Hematopoietic multipotent progenitor cell treated with erythropoietin and hydrocortisone succinate and interleukin-3 and kit ligand, for 17 days (in vitro differentiated cells): ENCODE results near the gene KMT2B.
"Not testable (repeated sequence)": the region's sequence is repeated elsewhere in the genome, so short reads cannot be mapped to it uniquely, and the experiment has no call there.

Experiments used
- DNase-seq: peaks from one replicate; pipeline ENCODE4 v3.0.0-alpha.2; 2015; ENCODE audit warnings: low spot score

The KMT2B gene, protein sequence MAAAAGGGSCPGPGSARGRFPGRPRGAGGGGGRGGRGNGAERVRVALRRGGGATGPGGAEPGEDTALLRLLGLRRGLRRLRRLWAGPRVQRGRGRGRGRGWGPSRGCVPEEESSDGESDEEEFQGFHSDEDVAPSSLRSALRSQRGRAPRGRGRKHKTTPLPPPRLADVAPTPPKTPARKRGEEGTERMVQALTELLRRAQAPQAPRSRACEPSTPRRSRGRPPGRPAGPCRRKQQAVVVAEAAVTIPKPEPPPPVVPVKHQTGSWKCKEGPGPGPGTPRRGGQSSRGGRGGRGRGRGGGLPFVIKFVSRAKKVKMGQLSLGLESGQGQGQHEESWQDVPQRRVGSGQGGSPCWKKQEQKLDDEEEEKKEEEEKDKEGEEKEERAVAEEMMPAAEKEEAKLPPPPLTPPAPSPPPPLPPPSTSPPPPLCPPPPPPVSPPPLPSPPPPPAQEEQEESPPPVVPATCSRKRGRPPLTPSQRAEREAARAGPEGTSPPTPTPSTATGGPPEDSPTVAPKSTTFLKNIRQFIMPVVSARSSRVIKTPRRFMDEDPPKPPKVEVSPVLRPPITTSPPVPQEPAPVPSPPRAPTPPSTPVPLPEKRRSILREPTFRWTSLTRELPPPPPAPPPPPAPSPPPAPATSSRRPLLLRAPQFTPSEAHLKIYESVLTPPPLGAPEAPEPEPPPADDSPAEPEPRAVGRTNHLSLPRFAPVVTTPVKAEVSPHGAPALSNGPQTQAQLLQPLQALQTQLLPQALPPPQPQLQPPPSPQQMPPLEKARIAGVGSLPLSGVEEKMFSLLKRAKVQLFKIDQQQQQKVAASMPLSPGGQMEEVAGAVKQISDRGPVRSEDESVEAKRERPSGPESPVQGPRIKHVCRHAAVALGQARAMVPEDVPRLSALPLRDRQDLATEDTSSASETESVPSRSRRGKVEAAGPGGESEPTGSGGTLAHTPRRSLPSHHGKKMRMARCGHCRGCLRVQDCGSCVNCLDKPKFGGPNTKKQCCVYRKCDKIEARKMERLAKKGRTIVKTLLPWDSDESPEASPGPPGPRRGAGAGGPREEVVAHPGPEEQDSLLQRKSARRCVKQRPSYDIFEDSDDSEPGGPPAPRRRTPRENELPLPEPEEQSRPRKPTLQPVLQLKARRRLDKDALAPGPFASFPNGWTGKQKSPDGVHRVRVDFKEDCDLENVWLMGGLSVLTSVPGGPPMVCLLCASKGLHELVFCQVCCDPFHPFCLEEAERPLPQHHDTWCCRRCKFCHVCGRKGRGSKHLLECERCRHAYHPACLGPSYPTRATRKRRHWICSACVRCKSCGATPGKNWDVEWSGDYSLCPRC (N-terminal part only)

GRCh38 chr19:35717665-35718344, at the start of gene KMT2B:
Gene KMT2B, plus strand, starts transcription at chr19:35718003. Its CDS starts 16 bp downstream, at chr19:35718019.
- DNase-seq = peak; percentile 87

DNA sequence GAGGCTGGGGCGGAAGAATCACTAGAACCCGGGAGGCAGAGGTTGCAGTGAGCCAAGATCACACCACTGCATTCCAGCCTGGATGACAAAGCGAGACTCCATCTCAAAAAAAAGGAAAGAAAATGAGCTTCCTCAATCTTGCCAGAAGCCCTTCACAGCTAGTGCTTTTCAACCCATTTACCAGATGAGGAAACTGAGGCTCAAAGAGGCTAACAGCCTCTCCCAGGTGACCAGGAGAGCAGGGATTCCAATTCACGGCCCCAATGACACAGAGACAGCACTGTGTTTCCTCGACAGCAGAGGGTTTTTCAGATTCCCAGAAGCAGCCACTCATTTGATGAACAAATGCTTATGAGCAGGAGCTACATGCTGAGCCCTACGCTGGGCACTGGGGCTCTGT, 48.2 kb upstream of the KMT2B start:
- DNase-seq = no peak

DNA sequence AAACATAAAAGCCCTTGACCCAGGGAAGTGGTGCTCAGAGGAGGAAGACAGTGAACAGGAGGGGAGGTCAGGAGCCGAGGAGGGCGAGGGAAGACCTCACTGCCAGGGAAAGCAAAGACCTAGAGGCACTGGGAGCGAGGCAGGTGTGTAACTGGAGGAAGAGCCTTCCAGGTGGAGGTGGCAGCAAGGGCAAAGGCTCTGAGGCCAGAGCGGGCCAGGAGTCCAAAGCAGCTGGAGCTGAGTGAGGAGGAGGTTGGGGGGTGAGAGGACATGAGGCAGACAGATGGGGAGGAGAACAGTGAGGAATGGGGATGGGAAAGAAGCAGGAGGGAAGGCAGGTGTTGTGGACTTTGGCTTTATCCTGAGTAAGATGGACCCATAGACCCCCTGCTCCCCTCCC, 47.8 kb upstream of the KMT2B start:
- no peak for DNase-seq

- no peak for DNase-seq
These were observed 47.1 kb upstream of the KMT2B start for GRCh38 chr19:35670686-35671085.

- DNase-seq = no peak
These were observed 46.0 kb upstream of the KMT2B start for GRCh38 chr19:35671818-35672217.

- no peak for DNase-seq
These were observed 44.5 kb upstream of the KMT2B start for GRCh38 chr19:35673121-35673804.

GRCh38 chr19:35675589-35676140, 42.1 kb upstream of the KMT2B start:
- DNase-seq = no peak

GRCh38 chr19:35689836-35690235, 28.0 kb upstream of the KMT2B start:
- no peak for DNase-seq

- not testable (repeated sequence) for DNase-seq
These were observed 26.7 kb upstream of the KMT2B start for GRCh38 chr19:35691106-35691505.

GRCh38 chr19:35692010-35692409, 25.8 kb upstream of the KMT2B start:
- no peak for DNase-seq

GRCh38 chr19:35693422-35693821, 24.4 kb upstream of the KMT2B start:
- DNase-seq = no peak

GRCh38 chr19:35693835-35694599, 23.8 kb upstream of the KMT2B start:
- DNase-seq = peak; percentile 94

- no peak for DNase-seq
These were observed 21.8 kb upstream of the KMT2B start for GRCh38 chr19:35695895-35696422.

GRCh38 chr19:35696835-35697234, 21.0 kb upstream of the KMT2B start:
- DNase-seq = no peak

GRCh38 chr19:35702223-35703012, 15.4 kb upstream of the KMT2B start:
- peak; percentile 89 for DNase-seq

DNA sequence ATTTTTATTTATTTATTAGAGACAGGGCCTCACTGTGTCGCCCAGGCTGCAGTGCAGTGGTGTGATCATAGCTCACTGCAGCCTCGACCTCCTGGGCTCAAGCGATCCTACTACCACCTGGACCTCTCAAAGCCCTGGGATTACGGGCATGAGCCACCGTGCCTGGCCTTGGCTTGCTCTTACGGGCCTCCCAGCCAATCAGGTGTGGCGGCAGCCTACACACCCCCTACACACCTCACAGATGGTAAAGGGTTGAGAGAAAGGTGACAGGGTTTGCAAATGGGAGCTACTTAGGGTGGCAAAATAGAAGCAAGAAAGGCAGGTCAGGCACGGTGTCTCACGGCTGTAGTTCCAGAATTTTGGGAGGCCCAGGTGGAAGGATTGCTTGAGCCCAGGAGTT, 14.5 kb upstream of the KMT2B start:
- no peak for DNase-seq

GRCh38 chr19:35704218-35704617, 13.6 kb upstream of the KMT2B start, which contains the start of gene ZBTB32:
Gene ZBTB32, plus strand, starts transcription at chr19:35704558. Its CDS starts 10,069 bp downstream, at chr19:35714627.
- no peak for DNase-seq

DNA sequence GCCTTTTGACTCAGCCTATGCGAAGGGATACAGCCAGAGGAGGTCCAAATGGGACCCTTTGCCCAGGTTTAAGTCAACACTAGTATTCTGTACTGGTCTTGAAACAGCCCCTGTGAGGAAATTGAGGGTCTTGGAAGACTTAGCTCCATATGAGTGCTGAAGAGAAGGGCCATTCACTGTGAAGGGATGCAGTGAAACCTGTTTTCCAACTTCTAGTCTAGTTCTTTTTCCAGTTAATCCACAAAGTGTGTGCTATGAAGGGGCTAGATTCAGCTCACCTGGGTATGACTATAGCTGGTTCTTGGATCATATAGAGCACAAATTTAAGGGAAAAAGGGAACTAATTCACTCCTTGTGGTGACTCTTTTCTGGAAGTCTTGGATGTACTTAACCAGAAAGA, 9.4 kb upstream of the KMT2B start:
- DNase-seq = no peak
